PC-9 (cell line): ENCODE data around the gene DPEP2NB. TPM values are rescaled to one million over a fixed set of nuclear protein-coding genes. Genes with fewer than 3 reads are reported as not detected.
"Not testable (repeated sequence)": the region's sequence is repeated elsewhere in the genome, so short reads cannot be mapped to it uniquely, and the experiment has no call there.

Experiments
- BruUV-seq: library from RNA; stranded (reverse); fragments of 400-500 nt; replicated peaks from 2 replicates; lab custom pipeline; 2021; lab: Mats Ljungman, UMichigan
- CTCF ChIA-PET: fragments of 300-600 bp; sonication (Branson Sonifier 250); formaldehyde crosslinking; loops from one replicate; lab custom pipeline; 2022; ENCODE audit warnings: antibody characterized with exemption; lab: Charles Lee
- POLR2A ChIA-PET: fragments of 300-600 bp; sonication (Branson Sonifier 250); formaldehyde crosslinking; loops from one replicate; lab custom pipeline; 2022; ENCODE audit warnings: antibody characterized with exemption; ENCODE audit not compliant: unreplicated experiment; lab: Charles Lee
- DNase-seq, 2 experiments: peaks; one replicate each; pipeline versions ENCODE4 v3.0.0 to v3.0.0-alpha.2; 2015 to 2022; ENCODE audit warnings: mixed read lengths in 1 of 2
- H2AFZ ChIP-seq: fragments of 200-600 bp; sonication (generic); 2 replicates; pipeline ENCODE4 v1.8.1; 2017; ENCODE audit warnings: antibody characterized with exemption
- H3F3A ChIP-seq: fragments of 200-600 bp; sonication (generic); 2 replicates; pipeline ENCODE4 v1.8.1; 2017; ENCODE audit warnings: antibody characterized with exemption, mild to moderate bottlenecking, low read depth; ENCODE audit not compliant: insufficient read depth
- H3K27ac ChIP-seq: fragments of 200-600 bp; sonication (generic); 2 replicates; pipeline ENCODE4 v1.6.1; 2016; ENCODE audit warnings: mixed run types
- H3K27me3 ChIP-seq: fragments of 200-600 bp; sonication (generic); 2 replicates; pipeline ENCODE4 v1.6.1; 2016; ENCODE audit warnings: low read depth, mixed run types; ENCODE audit not compliant: insufficient read depth
- H3K36me3 ChIP-seq: fragments of 200-600 bp; sonication (generic); 2 replicates; pipeline ENCODE4 v1.6.1; 2016; ENCODE audit warnings: low read depth, mixed run types
- H3K4me1 ChIP-seq: fragments of 200-600 bp; sonication (generic); replicated peaks from 2 replicates; pipeline ENCODE4 v1.6.1; 2016; ENCODE audit warnings: mixed run types; ENCODE audit not compliant: insufficient read depth
- H3K4me2 ChIP-seq: fragments of 200-600 bp; sonication (generic); 2 replicates; pipeline ENCODE4 v1.6.1; 2017; ENCODE audit warnings: mixed run types
- H3K4me3 ChIP-seq: fragments of 200-600 bp; sonication (generic); 2 replicates; pipeline ENCODE4 v1.6.1; 2016; ENCODE audit warnings: mixed run types
- H3K79me2 ChIP-seq: fragments of 200-600 bp; sonication (generic); 2 replicates; pipeline ENCODE4 v1.6.1; 2017; ENCODE audit warnings: low read depth, mixed run types
- H3K9me2 ChIP-seq: fragments of 200-600 bp; sonication (generic); 2 replicates; pipeline ENCODE4 v1.8.1; 2017; ENCODE audit warnings: mild to moderate bottlenecking; ENCODE audit not compliant: insufficient read depth
- H3K9me3 ChIP-seq: fragments of 200-600 bp; sonication (generic); 2 replicates; pipeline ENCODE4 v1.8.1; 2016; ENCODE audit warnings: low read depth; ENCODE audit not compliant: insufficient read depth
- H4K20me1 ChIP-seq: fragments of 200-600 bp; sonication (generic); 2 replicates; pipeline ENCODE4 v1.8.1; 2017; ENCODE audit not compliant: insufficient read depth
- CTCF ChIP-seq: fragments of 200-600 bp; sonication (generic); conservative IDR thresholded peaks from 2 replicates; pipeline ENCODE4 v1.6.1; 2017; ENCODE audit warnings: mixed run types, antibody characterized with exemption, mild to moderate bottlenecking, moderate library complexity
- EZH2 ChIP-seq: fragments of 200-600 bp; sonication (generic); IDR thresholded peaks from 2 replicates; pipeline ENCODE4 v1.8.0; 2017; ENCODE audit warnings: antibody characterized with exemption, low read depth
- intact Hi-C: fragments of 100-400 bp; cut with micrococcal nuclease; formaldehyde crosslinking; loops from one replicate; pipeline ENCODE4 v1.10.0; 2022; ENCODE audit not compliant: unreplicated experiment
- total RNA-seq: library from RNA; stranded (reverse); gene quantifications from 2 replicates; pipeline ENCODE4 v1.2.3, GENCODE V29; 2021

Gene DPEP2NB
- total RNA-seq, 1 experiment from 2014 or later: not detected

- intact Hi-C loops: no loop called here
- Histone ChIP-seq H3K36me3 (no peaks in the 10 kb centered on the region), H3K27ac (no peak overlapping the region), H3K4me3 (no peak overlapping the region), H2AFZ (no peak overlapping the region), H3K27me3 (no peaks in the 10 kb centered on the region), H3K79me2 (no peaks in the 10 kb centered on the region), H3F3A (no peaks in the 10 kb centered on the region), H3K9me3 (no peaks in the 10 kb centered on the region), H3K4me2 (no peak overlapping the region), H3K9me2 (no peaks in the 10 kb centered on the region), H3K4me1 (no peaks in the 10 kb centered on the region), H4K20me1 (no peaks in the 10 kb centered on the region)
- TF ChIP-seq EZH2 (no peak), CTCF (no peak)
- ChIA-PET POLR2A (no interaction called here), CTCF (no interaction called here)
- BruUV-seq: no TSS peak
- no peak for DNase-seq
Measured at GRCh38 chr16:67996666-67997065, 19.0 kb downstream of the DPEP2NB start.

GRCh38 chr16:67995423-67995822 lies 20.3 kb downstream of the DPEP2NB start:
- H3K27me3 ChIP-seq: no peaks in the 10 kb centered on the region
- H3K27ac ChIP-seq: no peak overlapping the region
- intact Hi-C loops: no loop called here
- no peaks in the 10 kb centered on the region for H3K36me3 ChIP-seq
- no peaks in the 10 kb centered on the region for H4K20me1 ChIP-seq
- H3K9me3 ChIP-seq: no peaks in the 10 kb centered on the region
- H3K4me2 ChIP-seq: no peak overlapping the region
- no TSS peak for BruUV-seq
- no peak overlapping the region for H3K4me3 ChIP-seq
- CTCF ChIA-PET: no interaction called here
- no peak overlapping the region for H2AFZ ChIP-seq
- TF ChIP-seq CTCF (no peak), EZH2 (no peak)
- POLR2A ChIA-PET: no interaction called here
- no peaks in the 10 kb centered on the region for H3F3A ChIP-seq
- no peaks in the 10 kb centered on the region for H3K9me2 ChIP-seq
- no peaks in the 10 kb centered on the region for H3K79me2 ChIP-seq
- H3K4me1 ChIP-seq: no peaks in the 10 kb centered on the region
- no peak for DNase-seq

GRCh38 chr16:67994040-67994408 lies 21.7 kb downstream of the DPEP2NB start:
- H3K27ac ChIP-seq, POLR2A ChIA-PET, H3F3A ChIP-seq, H3K9me2 ChIP-seq, H3K36me3 ChIP-seq, H3K4me3 ChIP-seq, H3K4me1 ChIP-seq, DNase-seq, H2AFZ ChIP-seq, H3K4me2 ChIP-seq, intact Hi-C loops, H3K79me2 ChIP-seq, H3K27me3 ChIP-seq, BruUV-seq, H3K9me3 ChIP-seq, H4K20me1 ChIP-seq: not testable (repeated sequence)
- CTCF ChIA-PET: interaction anchor here (0.6 kb wide), 5 partner anchors 9 to 128 kb away, joined by 3 to 13 read pairs (median 6); no protein-coding TSS in a partner anchor
